Measurements from ENCODE around the gene MIA3. TPM values are rescaled to one million over a fixed set of nuclear protein-coding genes. Genes with fewer than 3 reads are reported as not detected.

Gene MIA3
- total and polyA plus RNA-seq, 9 of the 15 experiments (the other 6 are each of a cell fraction or from before 2014, with no cell fraction given), result 21.6 to 89.4 (median 40.8) TPM

- TF ChIP-seq TEAD4 (IDR thresholded peaks at IDR 0.05; ENCODE audit: low read length), result no peak
- TF ChIP-seq TEAD4 (CRISPR knock-in tag; IDR thresholded peaks at IDR 0.05; ENCODE audit: borderline replicate concordance), result no peak
- no peak for TF ChIP-seq TFAM (CRISPR knock-in tag; conservative IDR thresholded peaks at IDR 0.05)
- TF ChIP-seq BCOR (IDR thresholded peaks at IDR 0.05), result no peak; the same call in 1 of the 2 replicates
- TF ChIP-seq PTBP1 (IDR thresholded peaks at IDR 0.05; ENCODE audit: low read depth, low read length), result no peak
- TF ChIP-seq SAFB2 (IDR thresholded peaks at IDR 0.05; ENCODE audit: borderline replicate concordance, low read depth, low read length, severe bottlenecking), result no peak
- TF ChIP-seq CREB1 (IDR thresholded peaks at IDR 0.05), result 0 out of 2 replicates have a peak, but pooled peaks have one; percentile 25
- no peak for TF ChIP-seq CREB1 (CRISPR knock-in tag; IDR thresholded peaks at IDR 0.05)
- TF ChIP-seq, protein P1, sequence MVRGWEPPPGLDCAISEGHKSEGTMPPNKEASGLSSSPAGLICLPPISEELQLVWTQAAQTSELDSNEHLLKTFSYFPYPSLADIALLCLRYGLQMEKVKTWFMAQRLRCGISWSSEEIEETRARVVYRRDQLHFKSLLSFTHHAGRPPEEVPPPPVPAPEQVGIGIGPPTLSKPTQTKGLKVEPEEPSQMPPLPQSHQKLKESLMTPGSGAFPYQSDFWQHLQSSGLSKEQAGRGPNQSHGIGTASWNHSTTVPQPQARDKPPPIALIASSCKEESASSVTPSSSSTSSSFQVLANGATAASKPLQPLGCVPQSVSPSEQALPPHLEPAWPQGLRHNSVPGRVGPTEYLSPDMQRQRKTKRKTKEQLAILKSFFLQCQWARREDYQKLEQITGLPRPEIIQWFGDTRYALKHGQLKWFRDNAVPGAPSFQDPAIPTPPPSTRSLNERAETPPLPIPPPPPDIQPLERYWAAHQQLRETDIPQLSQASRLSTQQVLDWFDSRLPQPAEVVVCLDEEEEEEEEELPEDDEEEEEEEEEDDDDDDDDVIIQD (CRISPR knock-in tag; IDR thresholded peaks at IDR 0.05), result no peak
- TF ChIP-seq MEIS2 (IDR thresholded peaks at IDR 0.05; ENCODE audit: partially characterized antibody), result peak; percentile 43
- TF ChIP-seq, protein P2, sequence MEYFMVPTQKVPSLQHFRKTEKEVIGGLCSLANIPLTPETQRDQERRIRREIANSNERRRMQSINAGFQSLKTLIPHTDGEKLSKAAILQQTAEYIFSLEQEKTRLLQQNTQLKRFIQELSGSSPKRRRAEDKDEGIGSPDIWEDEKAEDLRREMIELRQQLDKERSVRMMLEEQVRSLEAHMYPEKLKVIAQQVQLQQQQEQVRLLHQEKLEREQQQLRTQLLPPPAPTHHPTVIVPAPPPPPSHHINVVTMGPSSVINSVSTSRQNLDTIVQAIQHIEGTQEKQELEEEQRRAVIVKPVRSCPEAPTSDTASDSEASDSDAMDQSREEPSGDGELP (CRISPR knock-in tag; IDR thresholded peaks at IDR 0.05; ENCODE audit: borderline replicate concordance), result peak; percentile 31; the same call in 1 of the 2 replicates
- 0 out of 2 replicates have a peak, but pooled peaks have one; percentile 61 for TF ChIP-seq CBFB (CRISPR knock-in tag; IDR thresholded peaks at IDR 0.05)
- TF ChIP-seq ZNF133 (CRISPR knock-in tag; IDR thresholded peaks at IDR 0.05), result no peak
- no peak for TF ChIP-seq IFI16 (CRISPR knock-in tag; IDR thresholded peaks at IDR 0.05)
- TF ChIP-seq ZZZ3 (IDR thresholded peaks at IDR 0.05), result no peak
- TF ChIP-seq, protein P3, sequence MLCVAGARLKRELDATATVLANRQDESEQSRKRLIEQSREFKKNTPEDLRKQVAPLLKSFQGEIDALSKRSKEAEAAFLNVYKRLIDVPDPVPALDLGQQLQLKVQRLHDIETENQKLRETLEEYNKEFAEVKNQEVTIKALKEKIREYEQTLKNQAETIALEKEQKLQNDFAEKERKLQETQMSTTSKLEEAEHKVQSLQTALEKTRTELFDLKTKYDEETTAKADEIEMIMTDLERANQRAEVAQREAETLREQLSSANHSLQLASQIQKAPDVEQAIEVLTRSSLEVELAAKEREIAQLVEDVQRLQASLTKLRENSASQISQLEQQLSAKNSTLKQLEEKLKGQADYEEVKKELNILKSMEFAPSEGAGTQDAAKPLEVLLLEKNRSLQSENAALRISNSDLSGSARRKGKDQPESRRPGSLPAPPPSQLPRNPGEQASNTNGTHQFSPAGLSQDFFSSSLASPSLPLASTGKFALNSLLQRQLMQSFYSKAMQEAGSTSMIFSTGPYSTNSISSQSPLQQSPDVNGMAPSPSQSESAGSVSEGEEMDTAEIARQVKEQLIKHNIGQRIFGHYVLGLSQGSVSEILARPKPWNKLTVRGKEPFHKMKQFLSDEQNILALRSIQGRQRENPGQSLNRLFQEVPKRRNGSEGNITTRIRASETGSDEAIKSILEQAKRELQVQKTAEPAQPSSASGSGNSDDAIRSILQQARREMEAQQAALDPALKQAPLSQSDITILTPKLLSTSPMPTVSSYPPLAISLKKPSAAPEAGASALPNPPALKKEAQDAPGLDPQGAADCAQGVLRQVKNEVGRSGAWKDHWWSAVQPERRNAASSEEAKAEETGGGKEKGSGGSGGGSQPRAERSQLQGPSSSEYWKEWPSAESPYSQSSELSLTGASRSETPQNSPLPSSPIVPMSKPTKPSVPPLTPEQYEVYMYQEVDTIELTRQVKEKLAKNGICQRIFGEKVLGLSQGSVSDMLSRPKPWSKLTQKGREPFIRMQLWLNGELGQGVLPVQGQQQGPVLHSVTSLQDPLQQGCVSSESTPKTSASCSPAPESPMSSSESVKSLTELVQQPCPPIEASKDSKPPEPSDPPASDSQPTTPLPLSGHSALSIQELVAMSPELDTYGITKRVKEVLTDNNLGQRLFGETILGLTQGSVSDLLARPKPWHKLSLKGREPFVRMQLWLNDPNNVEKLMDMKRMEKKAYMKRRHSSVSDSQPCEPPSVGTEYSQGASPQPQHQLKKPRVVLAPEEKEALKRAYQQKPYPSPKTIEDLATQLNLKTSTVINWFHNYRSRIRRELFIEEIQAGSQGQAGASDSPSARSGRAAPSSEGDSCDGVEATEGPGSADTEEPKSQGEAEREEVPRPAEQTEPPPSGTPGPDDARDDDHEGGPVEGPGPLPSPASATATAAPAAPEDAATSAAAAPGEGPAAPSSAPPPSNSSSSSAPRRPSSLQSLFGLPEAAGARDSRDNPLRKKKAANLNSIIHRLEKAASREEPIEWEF (CRISPR knock-in tag; IDR thresholded peaks at IDR 0.05), result no peak
- peak; percentile 61 for TF ChIP-seq CTBP1 (IDR thresholded peaks at IDR 0.05; ENCODE audit: borderline replicate concordance)
- no peak for TF ChIP-seq ZNF695 (CRISPR knock-in tag; IDR thresholded peaks at IDR 0.05)
- TF ChIP-seq DIDO1 (tag; IDR thresholded peaks at IDR 0.05; ENCODE audit: low read depth), result no peak
- no peak for TF ChIP-seq ZKSCAN1 (IDR thresholded peaks at IDR 0.05; ENCODE audit: low read depth, low read length)
- no peak for TF ChIP-seq POLR2AphosphoS2 (IDR thresholded peaks at IDR 0.05; ENCODE audit: low read length)
Measured at GRCh38 chr1:222617367-222617951, 438 bp upstream of the MIA3 start (continued).
